Fibroblast of mammary gland (primary cell): ENCODE data around the gene JAG2.

Experiments
- DNase-seq: peaks from one replicate; pipeline ENCODE4 v3.0.0-alpha.2; 2010; ENCODE audit warnings: low read depth
- H3K4me3 ChIP-seq: 2 replicates; pipeline ENCODE4 v1.5.1; 2011; ENCODE audit warnings: low read depth, mild to moderate bottlenecking, low read length, moderate library complexity; ENCODE audit not compliant: control insufficient read depth
- TF ChIP-seq, protein P1 (sequence below): conservative IDR thresholded peaks from 2 replicates; pipeline ENCODE4 v1.5.1; 2011; ENCODE audit warnings: low read depth, low read length, inconsistent platforms; ENCODE audit not compliant: control insufficient read depth, insufficient read depth

Gene JAG2

DNA sequence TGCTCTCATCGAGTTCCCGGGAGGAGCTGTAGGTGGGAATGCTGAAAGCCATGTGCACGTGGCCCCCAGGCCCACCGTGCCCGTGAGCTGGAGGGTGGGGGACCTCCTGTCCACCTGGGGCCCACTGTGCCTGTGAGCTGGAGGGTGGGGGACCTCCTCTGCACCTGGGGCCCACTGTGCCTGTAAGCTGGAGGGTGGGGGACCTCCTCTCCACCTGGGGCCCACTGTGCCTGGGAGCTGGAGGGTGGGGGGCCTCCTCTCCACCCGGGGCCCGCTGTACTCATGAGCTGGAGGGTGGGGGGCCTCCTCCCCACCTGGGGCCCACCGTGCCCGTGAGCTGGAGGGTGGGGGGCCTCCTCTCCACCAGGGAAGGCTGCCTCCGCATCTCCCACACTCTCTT, 26.5 kb upstream of the JAG2 start:
- TF ChIP-seq, protein P1, sequence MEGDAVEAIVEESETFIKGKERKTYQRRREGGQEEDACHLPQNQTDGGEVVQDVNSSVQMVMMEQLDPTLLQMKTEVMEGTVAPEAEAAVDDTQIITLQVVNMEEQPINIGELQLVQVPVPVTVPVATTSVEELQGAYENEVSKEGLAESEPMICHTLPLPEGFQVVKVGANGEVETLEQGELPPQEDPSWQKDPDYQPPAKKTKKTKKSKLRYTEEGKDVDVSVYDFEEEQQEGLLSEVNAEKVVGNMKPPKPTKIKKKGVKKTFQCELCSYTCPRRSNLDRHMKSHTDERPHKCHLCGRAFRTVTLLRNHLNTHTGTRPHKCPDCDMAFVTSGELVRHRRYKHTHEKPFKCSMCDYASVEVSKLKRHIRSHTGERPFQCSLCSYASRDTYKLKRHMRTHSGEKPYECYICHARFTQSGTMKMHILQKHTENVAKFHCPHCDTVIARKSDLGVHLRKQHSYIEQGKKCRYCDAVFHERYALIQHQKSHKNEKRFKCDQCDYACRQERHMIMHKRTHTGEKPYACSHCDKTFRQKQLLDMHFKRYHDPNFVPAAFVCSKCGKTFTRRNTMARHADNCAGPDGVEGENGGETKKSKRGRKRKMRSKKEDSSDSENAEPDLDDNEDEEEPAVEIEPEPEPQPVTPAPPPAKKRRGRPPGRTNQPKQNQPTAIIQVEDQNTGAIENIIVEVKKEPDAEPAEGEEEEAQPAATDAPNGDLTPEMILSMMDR, result no peak
- DNase-seq, result no peak
- no peak overlapping the region for H3K4me3 ChIP-seq

DNA sequence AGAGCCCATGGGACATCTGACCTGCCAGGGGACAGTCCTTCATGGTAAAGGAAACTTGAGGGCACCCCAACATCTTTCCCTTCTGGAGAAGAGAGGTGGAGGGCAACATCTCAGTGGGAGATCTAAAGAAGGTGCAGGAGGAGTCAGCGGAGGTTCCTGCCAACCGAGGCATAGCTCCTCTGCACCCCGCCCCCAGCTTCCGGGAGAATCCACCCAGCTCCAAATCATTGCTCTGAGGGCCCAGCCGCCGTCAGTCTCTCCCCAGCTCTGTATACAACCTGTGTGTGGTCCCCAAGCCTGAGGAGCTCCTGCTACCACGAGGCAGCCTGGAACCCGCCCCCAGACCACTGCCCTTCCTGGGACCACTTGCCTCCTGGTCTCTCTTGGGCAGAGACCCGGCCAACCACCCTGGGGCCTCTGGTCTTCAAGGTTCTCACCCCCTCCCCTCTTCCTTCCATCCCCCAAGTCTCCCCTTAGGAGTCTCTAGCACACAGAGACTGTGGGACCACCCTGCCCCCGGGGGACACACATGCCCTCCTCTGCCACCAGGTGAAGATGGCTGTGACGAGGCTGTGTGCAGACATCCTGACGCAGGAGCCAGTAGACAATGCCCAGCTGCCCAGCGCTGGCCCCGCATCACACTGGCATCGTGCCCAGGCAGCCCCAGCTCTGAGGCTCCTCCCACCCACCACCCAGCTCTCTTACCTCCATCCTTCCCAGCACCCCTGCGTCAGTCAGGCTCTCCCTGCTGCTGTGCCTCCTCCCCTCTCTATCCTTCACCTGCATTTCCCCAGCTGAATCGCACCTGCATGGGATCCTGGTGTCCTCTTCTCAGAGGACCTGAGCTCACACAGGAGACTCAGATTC, 25.6 kb upstream of the JAG2 start:
- TF ChIP-seq, protein P1, result no peak
- H3K4me3 ChIP-seq, result no peak overlapping the region
- no peak for DNase-seq

DNA sequence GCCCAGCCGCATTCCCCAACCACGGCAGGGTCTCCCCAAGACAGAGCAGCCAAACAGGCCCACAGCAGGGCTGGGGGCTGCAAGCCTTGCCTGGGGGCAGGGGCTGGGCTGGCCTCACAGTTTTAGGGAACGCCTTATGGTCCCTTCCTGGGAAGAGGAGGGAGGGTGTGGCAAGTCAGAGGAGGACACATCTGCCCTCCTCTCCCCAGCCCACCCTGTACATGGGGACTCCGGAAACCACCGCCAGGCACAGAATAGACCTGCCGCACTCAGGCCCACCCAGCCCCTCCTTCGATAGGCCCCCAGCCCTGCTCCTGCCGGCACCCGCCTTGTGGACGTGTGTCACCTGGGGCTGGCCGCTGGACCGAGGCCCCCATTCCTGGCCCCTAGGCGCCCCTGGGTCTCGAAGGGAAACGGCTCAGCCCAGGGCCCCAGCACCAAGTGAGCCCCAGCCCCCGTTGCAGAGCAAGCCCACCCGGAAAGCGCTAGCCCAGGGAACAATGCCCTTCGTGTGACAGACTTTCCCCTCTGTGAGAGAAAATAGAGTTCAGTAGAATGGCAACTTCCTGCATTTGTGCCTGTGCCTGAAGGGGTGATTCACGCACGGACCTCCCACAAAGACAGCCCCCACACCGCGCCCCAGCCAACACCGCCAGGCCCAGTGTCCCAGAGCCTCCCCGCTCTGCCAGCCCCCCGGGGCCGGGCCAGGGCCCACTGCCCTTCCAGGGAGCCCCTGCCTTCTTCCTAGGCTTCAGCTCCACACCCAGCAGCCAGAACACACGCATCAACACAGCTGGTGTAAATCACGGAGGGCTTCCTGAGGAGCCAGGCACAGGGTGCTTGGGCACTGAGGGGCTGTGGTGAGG, 24.5 kb upstream of the JAG2 start:
- no peak overlapping the region for H3K4me3 ChIP-seq
- DNase-seq, result no peak

DNA sequence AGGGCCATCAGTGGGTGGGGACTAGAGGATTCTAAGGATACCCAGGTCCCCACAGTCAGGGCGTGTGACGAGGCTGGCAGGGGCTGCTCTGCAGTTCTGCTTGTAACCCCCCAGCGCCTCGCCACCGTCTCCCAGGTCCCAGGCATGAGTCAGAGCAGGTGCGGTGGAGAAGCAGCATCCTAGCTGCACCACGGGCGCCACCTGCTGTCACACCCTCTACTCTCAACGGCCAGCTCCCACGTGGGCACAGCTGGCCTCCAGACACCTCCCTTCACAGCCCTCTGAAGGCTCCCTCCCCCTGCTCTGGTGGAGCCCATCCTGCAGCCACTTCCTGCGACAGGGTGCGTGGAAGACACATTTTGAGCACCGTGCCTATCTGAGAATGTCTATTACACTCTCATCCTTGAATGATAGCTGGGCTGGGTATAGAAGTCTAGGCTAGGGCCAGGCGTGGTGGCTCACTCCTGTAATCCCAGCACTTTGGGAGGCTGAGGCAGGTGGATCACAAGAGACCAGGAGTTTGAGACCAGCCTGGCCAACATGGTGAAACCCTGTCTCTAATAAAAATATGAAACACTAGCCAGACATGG, 19.5 kb upstream of the JAG2 start:
- no peak for DNase-seq
- TF ChIP-seq, protein P1, result no peak
- H3K4me3 ChIP-seq, result no peak overlapping the region

More for the DNA sequence above, 24.5 kb upstream of the JAG2 start:
- TF ChIP-seq, protein P1, result no peak

DNA sequence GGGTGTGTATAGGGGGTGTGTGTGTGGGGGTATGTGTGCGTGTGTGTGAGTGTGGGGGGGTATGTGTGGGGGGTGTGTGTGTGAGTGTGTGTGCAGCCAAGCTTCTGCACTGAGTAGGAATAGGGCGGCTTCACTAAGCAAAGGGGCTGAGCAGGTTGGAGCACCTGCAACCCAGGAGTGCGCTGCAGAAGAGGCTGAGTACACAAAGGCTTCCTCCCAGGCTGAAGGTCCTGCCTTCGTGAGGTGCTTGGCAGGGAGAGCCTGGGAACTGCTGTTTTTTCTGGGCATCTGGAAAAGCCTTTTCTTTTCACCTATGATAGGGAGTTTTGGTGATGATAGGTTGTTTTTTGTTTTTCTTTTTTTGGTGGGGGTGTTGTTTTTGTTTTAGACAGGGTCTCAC, 18.5 kb upstream of the JAG2 start:
- TF ChIP-seq, protein P1, result no peak
- H3K4me3 ChIP-seq, result no peak overlapping the region
- DNase-seq, result no peak

DNA sequence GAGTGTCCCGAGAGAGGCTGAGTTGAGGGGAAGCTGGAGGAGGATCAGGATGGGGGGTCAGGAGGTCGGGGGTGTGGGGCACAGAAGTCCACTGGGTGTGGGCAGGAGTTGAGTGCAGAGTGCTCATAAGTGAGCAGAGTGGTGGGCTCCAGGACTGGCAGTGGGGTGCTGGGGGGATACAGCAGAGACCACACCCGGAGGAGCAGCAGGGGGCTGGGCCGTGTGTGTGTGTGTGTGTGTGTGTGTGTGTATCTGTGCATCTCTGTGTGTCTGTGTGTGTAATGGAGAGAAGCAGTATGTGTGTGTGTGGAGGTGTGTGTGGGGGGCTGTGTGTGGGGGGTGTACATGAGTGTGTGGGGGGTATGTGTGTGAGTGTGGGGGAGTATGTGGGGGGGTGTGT, 17.4 kb upstream of the JAG2 start:
- no peak for DNase-seq
- TF ChIP-seq, protein P1, result no peak
- no peak overlapping the region for H3K4me3 ChIP-seq
